HG03159 (cell line): Measurements from ENCODE around the gene IFT80.

ENCODE experiments used
- ATAC-seq: cut with Tn5 transposase; IDR thresholded peaks from one replicate; pipeline ENCODE4 v1.9.1; 2021; ENCODE audit warnings: mild to moderate bottlenecking, moderate library complexity; ENCODE audit not compliant: unreplicated experiment

The IFT80 gene

GRCh38 chr3:160401291-160402095 lies 2.5 kb upstream of the IFT80 start:
- ATAC-seq, result no peak

DNA sequence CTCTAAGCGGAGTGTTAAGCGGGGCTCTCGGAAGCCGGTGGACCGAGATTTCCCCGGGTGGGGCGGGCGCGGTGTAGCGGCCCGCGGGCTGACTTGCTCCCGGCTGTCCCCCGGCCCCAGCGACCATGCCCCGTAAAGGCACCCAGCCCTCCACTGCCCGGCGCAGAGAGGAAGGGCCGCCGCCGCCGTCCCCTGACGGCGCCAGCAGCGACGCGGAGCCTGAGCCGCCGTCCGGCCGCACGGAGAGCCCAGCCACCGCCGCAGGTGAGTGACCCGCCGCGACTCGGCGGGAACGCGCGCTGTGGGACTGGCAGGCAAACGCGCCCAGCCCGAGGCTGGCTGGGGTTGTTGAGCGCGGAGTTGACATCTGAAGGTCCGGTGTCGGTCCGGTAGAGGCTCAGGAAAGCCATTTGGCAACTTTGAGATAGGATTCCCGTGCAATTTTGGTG lies 1.7 kb upstream of the IFT80 start:
- ATAC-seq, result no peak

DNA sequence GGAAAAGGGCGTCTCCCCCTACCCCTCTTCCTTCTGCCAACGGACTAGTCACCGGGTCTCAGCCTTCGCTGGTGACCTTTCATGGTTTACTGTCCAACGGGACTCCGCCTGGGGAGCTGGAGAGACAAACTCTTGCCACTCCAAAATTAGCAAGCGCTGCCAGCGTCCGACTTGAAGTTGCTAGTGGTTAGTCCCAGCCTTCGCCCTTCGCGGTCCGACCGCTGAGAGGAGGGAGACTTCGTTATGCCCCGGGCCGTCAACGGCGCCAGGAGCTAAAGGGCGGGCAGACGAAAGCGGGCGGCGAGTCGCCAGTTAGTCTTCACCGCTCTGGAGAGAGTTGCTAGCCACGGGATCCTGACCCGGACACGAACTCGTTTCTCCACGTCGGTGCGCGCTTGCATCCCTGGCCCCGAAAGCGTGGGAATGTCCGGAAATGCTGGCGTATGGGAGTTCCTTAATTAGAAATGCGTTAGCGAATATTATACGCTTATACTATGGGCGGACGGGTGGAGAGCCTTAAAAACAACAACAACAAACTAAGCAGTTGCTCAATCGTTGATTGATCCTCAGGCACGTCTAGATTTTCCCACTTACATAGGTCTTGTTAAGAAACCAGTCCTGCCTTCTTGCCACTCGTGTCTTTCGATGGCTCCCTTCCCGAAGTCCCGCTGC lies 1.1 kb upstream of the IFT80 start:
- ATAC-seq, result peak; percentile 13

- peak; percentile 12 for ATAC-seq
Observed at GRCh38 chr3:160398820-160399124, 253 bp downstream of the IFT80 start.

DNA sequence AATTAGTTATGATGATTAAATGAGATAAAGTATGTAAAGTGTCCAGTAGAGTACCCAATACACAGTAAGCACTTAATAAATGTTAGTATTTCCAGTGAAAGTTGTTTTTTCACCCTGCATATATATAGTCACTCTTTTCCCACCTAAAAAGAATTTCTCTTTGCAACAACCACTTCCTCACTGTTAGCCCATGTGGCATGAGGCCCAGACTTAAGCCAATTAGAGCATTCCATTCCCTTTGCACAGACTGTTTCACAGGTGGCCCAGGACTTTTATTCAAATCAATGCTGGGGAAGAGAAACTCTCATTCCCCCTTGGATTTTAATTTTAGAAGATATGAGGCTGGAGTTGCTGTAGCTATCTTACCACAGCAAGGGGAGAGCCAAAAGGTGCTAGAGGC lies 3.7 kb downstream of the IFT80 start:
- no peak for ATAC-seq

DNA sequence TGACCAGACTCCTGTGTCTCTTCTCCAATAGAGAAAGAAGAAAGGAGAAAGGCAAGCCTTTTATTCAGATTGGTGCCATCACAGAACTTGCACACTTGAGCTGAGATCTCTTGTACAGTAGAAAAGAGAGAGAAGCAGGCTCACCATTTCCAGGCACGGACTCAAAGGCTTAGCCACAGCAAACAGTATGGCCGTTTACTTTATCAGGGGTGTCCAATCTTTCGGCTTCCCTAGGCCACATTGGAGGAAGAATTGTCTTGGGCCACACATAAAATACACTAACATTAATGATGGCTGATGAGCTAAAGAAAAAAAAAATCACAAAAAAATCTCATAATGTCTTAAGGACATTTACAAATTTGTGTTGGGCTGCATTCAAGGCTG lies 5.0 kb downstream of the IFT80 start:
- no peak for ATAC-seq

DNA sequence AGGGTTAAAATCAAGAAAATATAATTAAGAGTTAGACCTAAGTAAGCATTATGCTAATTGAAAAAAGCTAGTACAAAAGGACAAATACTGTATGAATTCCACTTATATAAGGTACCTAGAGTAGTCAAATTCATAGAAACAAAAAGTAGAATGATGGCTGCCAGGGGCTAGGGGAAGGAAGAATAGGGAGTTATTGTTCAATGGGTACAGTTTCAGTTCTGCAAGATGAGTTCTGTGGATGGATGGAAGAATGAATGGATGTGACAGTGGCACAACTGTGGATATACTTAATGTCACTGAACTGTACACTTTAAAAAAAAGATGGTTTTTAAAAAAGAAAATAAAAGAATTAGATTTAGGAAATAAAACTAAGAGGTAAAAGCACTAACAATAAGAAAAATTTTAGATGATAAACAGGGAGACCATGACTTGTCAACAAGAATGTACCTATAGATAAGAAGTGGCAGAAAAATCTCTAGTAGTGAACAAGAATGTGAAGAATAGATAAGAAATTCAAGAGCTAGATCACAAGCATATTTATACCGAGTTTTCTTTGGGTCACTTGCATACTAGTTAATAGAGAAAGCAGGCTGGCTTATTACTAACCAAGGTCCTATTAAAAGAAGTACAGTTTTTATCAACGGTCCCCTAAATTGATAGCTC lies 5.5 kb downstream of the IFT80 start:
- no peak for ATAC-seq

DNA sequence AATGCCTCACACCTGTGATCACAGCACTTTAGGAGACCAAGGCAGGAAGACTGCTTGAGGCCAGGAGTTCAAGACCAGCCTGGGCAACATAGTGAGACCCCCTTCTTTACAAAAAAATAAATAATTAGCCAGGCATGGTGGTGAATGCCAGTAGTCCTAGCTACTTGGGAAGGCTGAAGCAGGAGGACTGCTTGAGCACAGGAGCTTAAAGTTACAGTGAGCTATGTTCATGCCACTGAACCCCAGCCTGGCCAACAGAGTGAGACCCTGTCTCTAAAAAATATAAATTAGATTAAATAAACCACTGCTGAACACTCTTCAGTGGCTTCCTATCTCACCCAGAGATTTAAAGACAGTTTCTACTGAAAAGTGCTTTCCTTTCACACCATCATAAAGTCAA lies 6.2 kb downstream of the IFT80 start:
- ATAC-seq, result no peak

DNA sequence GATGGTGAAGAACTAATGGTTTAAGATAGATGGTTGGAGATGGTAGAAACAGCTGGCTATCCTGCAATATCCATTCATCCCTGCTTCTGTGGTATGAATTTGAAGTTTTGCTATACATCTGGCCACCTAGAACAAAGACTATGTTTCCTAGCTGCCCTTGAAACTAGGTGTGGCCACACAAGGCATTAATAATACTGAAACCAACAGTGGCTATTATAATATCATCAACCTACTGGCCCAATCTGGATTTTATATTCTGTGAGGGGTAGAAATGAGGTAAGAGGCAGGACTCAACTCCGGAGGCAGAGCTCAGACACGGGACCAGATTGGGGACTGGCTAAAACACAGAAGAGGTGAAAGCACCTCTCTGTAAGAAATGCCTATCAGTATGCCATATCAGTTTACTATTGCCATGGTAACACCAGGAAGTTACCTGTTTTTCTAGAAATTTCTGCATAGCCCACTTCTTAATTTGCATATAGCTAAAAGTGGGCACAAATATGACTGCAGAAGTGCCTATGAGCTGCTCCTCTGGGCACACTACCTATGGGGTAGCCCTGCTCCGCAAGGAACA lies 8.4 kb downstream of the IFT80 start:
- ATAC-seq, result peak; percentile 74

DNA sequence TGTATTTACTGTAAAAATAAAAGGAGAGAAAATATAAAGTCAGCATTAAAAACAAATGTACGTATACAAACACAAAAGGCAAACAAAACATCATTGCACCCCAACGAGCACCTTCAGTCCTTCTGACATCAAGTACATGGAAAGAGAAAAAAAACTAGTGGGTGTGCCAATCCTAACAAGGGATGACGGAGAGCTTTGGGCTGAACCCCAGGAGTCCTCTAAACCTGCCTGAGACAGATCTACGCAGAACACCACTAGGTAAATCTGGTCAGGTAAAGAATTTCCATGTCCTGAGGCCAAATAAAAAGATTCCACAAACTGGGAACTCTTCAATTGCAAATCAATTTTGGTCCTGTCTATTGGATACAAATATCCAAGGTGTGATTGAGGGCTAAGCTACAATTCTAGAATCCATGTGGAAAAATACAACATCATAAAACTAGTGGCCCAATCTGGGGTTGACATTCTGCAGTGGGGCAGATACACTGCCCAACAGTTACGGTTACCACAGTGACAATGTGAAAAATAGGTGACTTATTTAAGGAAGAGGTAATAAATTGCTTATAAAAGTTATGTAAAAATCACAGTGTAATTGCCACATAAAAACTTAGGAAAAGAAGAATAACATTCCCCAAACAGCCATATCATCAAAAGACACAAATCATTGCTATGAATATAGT lies 14.2 kb downstream of the IFT80 start:
- no peak for ATAC-seq

- no peak for ATAC-seq
Observed at GRCh38 chr3:160381470-160381869, 17.6 kb downstream of the IFT80 start.

- ATAC-seq, result no peak
Observed at GRCh38 chr3:160379628-160380214, 19.3 kb downstream of the IFT80 start.

GRCh38 chr3:160378331-160379109 lies 20.5 kb downstream of the IFT80 start:
- no peak for ATAC-seq

DNA sequence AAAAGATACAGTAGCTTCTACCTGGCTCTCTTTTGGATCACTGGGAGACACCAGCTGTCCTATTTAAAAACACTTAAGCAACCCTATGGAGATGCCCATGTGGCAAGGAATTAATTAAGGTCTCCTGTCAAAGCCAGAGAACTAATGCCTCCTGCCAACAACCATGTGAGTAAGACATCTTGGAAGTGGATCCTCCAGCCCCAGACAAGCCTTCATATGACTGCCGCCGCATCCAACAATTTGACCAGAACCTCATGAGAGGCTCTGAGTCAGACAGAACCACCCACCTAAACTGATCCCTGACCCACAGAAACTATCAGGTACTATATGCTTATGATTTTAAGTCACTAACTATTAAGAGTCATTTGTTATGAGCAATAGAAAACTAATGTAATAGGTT lies 22.3 kb downstream of the IFT80 start:
- ATAC-seq, result no peak

- no peak for ATAC-seq
Observed at GRCh38 chr3:160374925-160375324, 24.1 kb downstream of the IFT80 start.

- ATAC-seq, result no peak
Observed at GRCh38 chr3:160374472-160374871, 24.6 kb downstream of the IFT80 start.

DNA sequence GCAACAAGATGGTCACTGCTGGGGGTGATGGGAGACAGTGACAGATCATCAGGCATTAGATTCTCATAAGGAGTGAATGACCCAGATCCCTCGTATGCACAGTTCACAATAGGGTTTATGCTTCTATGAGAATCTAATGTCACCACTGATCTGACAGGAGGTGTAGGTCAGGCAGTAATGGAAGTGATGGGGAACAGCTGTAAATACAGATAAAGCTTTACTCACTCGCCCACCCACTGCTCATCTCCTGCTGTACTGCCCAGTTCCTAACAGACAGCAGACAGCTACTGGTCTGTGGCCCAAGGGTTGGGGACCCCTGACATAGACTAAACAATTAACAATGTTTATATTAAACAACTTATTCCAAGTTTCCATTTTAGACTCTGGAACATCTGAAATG lies 25.4 kb downstream of the IFT80 start:
- ATAC-seq, result no peak

DNA sequence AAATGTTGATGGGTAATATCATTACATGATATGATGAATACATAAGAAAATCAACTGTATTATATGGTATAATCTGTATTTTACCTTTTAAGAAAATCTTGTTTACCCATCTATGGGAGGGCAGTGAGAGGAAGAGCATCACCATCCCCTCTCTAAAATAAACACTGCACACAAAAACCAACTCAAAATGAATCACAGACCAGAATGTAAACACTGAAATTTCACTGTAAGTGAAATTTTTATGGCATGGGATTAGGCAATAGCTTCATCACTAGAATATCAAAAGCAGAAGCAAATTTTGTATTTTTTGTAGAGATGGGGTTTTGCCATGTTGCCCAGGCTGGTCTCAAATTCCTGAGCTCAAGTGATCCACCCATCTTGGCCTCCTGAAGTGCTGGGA lies 26.2 kb downstream of the IFT80 start:
- no peak for ATAC-seq

DNA sequence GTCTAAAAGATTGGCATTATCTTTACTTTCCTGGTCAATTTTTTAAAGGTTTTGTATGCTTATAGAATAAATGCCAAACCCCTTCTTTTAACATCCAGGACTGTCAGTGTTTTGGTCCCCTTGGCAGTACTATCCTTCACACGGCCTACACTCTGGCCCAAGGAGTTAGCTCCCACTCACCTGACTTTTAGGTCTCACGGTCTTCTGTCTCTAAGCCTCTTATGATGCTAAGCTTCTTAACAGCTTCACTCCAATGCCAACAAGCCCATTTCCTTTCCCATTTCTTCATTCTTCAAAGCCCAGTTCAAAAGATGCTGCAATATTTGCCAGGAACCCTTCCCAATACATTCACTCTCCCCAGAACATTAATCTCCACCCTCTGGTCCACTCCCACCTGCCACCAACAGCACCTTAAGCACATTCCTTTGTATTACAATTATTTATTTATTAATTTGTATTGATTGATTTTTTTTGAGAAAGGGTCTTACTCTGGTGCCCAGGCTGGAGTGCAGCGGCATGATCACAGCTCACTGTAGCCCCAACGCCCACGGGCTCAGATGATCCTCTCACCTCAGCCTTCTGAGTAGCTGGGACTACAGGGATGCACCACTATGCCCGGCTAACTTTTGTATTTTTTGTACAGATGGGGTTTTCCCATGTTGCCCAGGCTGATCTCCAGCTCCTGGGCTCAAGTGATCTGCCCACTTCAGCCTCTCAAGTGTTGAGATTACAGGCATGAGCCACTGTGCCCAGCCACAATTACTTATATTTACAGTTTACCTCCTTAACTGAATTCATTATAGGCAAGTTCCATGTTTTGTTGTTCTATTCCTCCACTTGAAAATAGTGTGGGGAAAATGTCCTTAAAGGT lies 27.8 kb downstream of the IFT80 start:
- ATAC-seq, result no peak
